Activated CD4-positive, alpha-beta memory T cell treated with anti-CD3 and anti-CD28 coated beads, Interleukin-2, amount 10 ng/mL, durations not matched to agents 7 days and 5 days (primary cell): ENCODE results near the gene PLA2G6. TPM values are rescaled to one million over a fixed set of nuclear protein-coding genes. Genes with fewer than 3 reads are reported as not detected.

ENCODE experiments used
- CTCF ChIA-PET: fragments of 350-600 bp; sonication (Branson Sonifier 250); formaldehyde crosslinking; loops from one replicate; lab custom pipeline; 2021; ENCODE audit warnings: antibody characterized with exemption, inconsistent platforms; lab: Charles Lee
- POLR2A ChIA-PET: fragments of 350-600 bp; sonication (Branson Sonifier 250); formaldehyde crosslinking; loops from one replicate; lab custom pipeline; 2021; ENCODE audit warnings: antibody characterized with exemption; lab: Charles Lee
- DNase-seq: peaks from one replicate; pipeline ENCODE4 v3.0.0-alpha.2; 2020
- H3K27ac Mint-ChIP-seq: one replicate; pipeline ENCODE4 v1.8.0; 2021; ENCODE audit warnings: mild to moderate bottlenecking, mixed read lengths
- H3K27me3 Mint-ChIP-seq: one replicate; pipeline ENCODE4 v1.8.0; 2021; ENCODE audit warnings: mixed read lengths
- H3K36me3 Mint-ChIP-seq: one replicate; pipeline ENCODE4 v1.8.0; 2021; ENCODE audit warnings: low read depth, mixed read lengths
- H3K4me1 Mint-ChIP-seq: one replicate; pipeline ENCODE4 v1.8.0; 2021; ENCODE audit warnings: mixed read lengths
- H3K4me3 Mint-ChIP-seq: one replicate; pipeline ENCODE4 v1.8.0; 2021; ENCODE audit warnings: mild to moderate bottlenecking, mixed read lengths
- H3K9me3 Mint-ChIP-seq: one replicate; pipeline ENCODE4 v1.8.0; 2021; ENCODE audit warnings: mixed read lengths
- total RNA-seq, 2 experiments: library from RNA; stranded (reverse); gene quantifications; one replicate each; pipeline ENCODE4 v1.2.3, GENCODE V29; 2021

Gene PLA2G6
- total RNA-seq, 2 experiments from 2014 or later = 80.7 to 85.7 TPM

DNA sequence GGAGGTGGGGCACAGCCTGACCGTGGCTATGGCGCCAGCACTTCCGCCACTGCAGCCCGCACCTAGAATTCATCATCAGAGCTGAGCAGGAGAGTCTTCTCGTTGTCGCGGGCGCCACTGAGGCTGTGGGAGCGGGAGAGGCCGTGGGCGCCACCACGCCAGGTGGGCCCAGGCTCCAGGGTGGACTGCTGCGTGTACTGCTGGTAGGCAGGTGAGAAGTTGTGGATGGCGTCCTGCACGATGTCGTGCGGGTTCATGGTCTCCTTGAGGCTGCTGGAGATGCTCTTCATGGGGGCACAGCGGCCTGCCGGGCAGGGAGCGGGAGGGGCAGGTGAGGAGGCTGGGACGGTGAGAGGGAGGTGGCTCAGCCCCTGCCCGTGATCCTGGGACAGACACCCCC lies 39.8 kb upstream of the PLA2G6 start:
- Mint-ChIP-seq H3K4me1 (peaks cover 29% of the 10 kb centered on the region), H3K27ac (no peak overlapping the region), H3K4me3 (no peak overlapping the region), H3K27me3 (no peaks in the 10 kb centered on the region), H3K36me3 (peaks cover 8% of the 10 kb centered on the region), H3K9me3 (no peaks in the 10 kb centered on the region)
- CTCF ChIA-PET = no interaction called here
- no peak for DNase-seq
- POLR2A ChIA-PET = no interaction called here

DNA sequence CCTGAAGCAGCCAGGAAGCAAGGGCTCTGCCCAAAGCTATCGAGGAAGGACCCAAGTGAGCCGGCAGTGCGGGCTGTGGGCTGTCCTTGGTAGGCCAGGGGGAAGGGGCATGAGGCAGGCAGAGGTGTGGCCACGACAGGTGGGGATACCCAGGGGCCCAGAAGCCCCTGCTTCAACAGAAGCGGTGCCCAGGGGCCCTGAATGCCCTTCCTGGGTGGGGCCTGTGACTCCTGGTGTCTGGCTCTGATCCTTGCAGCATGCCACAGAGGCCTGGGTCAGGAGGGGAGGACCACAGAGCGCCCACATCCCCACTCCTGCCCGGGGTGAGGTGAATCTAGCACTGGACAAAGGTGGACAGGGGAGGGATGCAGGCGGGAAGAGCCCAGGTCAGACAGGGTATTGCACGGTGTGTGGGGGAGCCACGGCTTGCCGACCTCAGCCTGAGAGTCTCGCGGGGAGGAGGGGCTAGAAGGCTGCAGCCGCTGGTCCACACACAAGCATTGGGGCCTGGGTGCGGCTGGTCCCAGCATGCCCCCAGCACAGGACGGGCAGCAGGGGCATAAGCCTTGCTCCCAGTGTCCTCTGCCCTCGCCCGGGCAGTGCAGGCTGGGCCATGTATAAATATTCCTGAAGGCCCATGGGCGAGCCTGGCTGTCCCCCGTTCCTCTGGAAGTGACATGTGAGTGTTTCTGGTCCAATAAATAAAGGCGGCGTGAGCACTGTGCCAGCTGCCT lies 39.2 kb upstream of the PLA2G6 start:
- peaks cover 10% of the 10 kb centered on the region for H3K36me3 Mint-ChIP-seq
- no peak overlapping the region for H3K27ac Mint-ChIP-seq
- H3K27me3 Mint-ChIP-seq = no peaks in the 10 kb centered on the region
- DNase-seq = no peak
- H3K4me3 Mint-ChIP-seq = no peak overlapping the region
- peaks cover 30% of the 10 kb centered on the region for H3K4me1 Mint-ChIP-seq
- ChIA-PET CTCF (interaction anchor here (1.6 kb wide), 1 partner anchor 10 kb away, joined by 6 read pairs; no protein-coding TSS in a partner anchor), POLR2A (interaction anchor here (7.0 kb wide), 1 partner anchor 17 kb away, joined by 63 read pairs; the partner anchor contains the start of gene MAFF)
- H3K9me3 Mint-ChIP-seq = no peaks in the 10 kb centered on the region

DNA sequence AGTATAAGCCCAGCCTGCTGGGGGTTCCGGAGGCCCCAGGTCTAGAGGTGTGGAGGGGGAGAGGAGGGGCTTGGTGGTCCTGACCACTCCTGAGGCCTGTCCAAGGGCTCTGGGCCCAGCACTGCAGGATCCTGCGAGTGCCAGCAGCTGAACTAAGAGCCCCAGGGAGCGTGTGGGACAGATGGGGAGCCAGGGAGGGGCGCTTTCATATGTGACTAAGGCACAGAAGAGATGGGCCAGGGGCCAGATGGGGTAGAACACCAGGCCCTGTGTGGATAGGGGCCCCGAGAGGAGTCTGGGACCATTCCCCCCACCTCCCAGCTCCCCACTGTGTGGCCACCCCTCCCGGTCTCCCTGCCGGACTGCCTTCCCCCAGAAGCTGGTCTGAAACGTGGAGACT lies 38.5 kb upstream of the PLA2G6 start:
- ChIA-PET CTCF (interaction anchor here (1.2 to 1.6 kb wide), 2 partner anchors 10 to 168 kb away, joined by 4 to 6 read pairs; no protein-coding TSS in a partner anchor), POLR2A (interaction anchor here (7.0 kb wide), 1 partner anchor 16 kb away, joined by 63 read pairs; the partner anchor contains the start of gene MAFF)
- Mint-ChIP-seq H3K4me3 (no peak overlapping the region), H3K27ac (no peak overlapping the region), H3K36me3 (peaks cover 16% of the 10 kb centered on the region), H3K4me1 (peaks cover 31% of the 10 kb centered on the region), H3K27me3 (no peaks in the 10 kb centered on the region), H3K9me3 (no peaks in the 10 kb centered on the region)
- DNase-seq = no peak

DNA sequence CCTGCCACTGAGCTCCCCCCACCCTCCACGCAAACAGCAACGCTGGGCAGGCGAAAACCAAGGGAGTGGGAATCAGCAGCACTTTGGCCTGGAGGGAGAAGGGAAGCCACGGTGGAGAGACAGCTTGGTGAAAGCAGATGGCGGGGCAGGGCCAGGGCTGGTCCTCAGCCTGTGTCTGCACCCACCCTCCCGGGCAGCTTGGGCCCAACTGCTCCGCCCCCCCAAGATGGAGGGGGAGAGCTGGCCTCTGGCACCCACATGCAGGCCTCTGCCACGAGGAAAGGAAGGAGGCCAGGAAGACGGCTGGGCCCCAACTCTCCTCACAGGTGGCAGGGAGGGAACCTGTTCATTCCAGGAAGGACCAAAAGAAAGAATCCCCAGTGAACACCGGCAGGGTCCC lies 38.0 kb upstream of the PLA2G6 start:
- Mint-ChIP-seq H3K27ac (peak overlapping the region; percentile 0), H3K4me3 (no peak overlapping the region), H3K9me3 (no peaks in the 10 kb centered on the region), H3K36me3 (peaks cover 20% of the 10 kb centered on the region), H3K4me1 (peaks cover 35% of the 10 kb centered on the region), H3K27me3 (no peaks in the 10 kb centered on the region)
- ChIA-PET CTCF (interaction anchor here (1.2 to 1.6 kb wide), 2 partner anchors 11 to 167 kb away, joined by 4 to 6 read pairs; no protein-coding TSS in a partner anchor), POLR2A (interaction anchor here (1.6 to 7.0 kb wide), 3 partner anchors 10 to 39 kb away, joined by 4 to 63 read pairs (median 5); partner anchors contain the start of gene MAFF)
- DNase-seq = no peak

DNA sequence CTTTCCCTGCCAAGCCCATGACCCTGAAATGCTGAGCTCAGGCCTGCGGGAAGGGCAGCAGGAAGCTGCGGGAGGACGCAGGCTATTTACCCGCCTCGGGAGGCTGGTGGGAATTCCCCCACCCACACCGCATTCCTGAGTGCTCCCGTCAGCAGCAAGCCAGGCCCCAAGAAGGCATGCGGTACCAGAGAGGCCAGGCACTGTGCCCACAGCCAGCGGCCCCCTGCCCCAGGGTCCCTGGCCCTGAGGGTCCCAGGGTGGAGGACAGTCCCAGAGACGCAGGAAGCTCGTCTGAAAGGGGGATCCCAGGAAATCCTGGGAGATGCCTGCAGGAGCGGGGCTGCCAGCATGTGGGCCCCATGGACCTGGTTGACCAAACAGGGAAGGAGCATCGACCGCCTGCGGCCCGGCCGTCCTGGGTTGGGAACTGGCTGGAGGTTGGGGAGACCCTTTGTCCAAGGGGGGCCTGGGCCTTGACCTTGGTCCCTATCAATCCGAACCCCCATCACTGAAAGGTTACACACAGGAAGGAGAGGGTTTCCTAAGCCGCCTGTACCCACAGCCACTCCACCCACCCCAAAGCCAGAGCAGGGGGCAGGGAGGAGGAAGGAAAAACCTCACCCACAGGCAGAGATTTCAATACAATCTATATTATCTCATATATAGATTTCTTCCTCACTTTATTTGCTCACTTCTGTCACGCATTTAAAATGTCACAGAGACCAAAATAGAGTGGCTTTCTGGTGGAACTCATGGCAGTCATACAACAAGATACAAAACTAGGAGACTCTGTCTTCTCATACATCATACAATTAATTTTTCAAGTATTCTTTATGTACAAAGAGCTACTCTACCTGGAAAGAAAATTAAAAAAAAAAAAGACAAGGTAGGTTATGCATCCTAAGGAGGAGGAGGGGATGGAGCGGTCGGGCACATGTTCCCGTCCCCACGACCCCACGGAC lies 37.3 kb upstream of the PLA2G6 start:
- Mint-ChIP-seq H3K4me1 (peaks cover 40% of the 10 kb centered on the region), H3K9me3 (no peaks in the 10 kb centered on the region), H3K27ac (peak overlapping the region; percentile 37), H3K36me3 (peaks cover 20% of the 10 kb centered on the region), H3K27me3 (no peaks in the 10 kb centered on the region), H3K4me3 (no peak overlapping the region)
- ChIA-PET CTCF (interaction anchor here (1.2 to 1.6 kb wide), 2 partner anchors 11 to 167 kb away, joined by 4 to 6 read pairs; no protein-coding TSS in a partner anchor), POLR2A (interaction anchor here (0.9 to 7.0 kb wide), 4 partner anchors 9 to 38 kb away, joined by 3 to 63 read pairs (median 4); partner anchors contain the start of gene MAFF)
- DNase-seq = peak; percentile 50

DNA sequence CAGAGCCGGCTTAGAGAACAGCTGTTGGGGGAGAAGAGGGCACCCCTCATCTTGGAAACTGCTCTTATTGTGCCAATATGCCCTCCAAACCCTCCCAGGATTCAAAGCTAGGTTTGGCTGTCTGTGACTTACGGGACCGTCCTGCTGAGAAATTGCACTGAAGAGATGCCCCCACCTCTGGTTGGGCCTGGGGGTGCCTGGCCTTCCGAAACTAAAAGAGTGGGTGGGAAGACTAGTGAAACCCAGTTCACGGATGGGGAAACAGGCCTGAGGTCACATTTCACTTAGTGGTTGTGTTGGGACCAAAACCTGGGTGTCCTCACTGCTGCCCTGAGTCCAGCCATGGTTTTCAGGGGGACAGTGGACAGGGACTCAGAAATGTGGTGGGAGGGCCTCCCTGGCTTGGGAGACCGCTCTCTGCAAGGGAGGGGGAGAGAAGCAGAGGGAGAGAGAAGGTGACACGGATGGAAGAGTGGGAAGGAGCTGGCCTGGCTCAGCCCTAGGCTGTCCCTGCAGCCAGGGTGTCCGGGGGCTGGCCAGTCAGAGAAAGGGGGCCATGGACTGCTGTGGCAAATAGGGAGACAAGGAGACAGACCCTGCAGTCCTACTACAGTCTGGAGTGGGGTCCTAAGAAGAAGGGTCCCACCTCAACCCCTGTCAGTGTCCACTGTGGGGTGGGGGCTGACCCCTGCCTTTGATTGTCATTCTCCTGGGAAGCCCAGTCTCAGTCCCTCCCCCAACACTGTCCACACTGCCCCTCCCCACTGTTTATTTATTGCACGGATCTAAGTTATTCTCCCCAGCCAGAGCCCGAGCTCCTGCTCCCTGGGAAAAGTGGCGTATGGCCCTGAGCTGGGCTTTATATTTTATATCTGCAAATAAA lies 33.8 kb upstream of the PLA2G6 start:
- Mint-ChIP-seq H3K4me3 (peak overlapping the region; percentile 13), H3K4me1 (peaks cover 55% of the 10 kb centered on the region)
- CTCF ChIA-PET = interaction anchor here (1.0 to 1.5 kb wide), 3 partner anchors 14 to 162 kb away, joined by 3 to 7 read pairs (median 4); partner anchors contain the start of gene MAFF

DNA sequence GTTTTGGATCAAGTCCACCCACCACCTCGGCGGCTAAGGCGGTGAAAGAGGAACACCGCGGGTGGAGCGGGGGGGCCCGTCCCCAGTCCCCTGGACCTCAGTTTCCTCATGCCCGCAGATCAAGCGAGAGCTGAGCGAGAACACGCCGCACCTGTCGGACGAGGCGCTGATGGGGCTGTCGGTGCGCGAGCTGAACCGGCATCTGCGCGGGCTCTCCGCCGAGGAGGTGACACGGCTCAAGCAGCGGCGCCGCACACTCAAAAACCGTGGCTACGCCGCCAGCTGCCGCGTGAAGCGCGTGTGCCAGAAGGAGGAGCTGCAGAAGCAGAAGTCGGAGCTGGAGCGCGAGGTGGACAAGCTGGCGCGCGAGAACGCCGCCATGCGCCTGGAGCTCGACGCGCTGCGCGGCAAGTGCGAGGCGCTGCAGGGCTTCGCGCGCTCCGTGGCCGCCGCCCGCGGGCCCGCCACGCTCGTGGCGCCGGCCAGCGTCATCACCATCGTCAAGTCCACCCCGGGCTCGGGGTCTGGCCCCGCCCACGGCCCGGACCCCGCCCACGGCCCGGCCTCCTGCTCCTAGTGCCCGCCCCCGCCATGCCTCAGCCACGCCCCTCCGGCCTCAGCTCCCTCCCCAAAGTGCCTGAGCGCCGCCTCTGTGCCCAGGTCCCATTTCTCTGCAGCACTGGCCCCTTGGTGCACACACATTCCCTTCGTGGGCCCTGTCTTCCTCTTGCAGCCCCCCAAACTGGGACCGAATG lies 32.8 kb upstream of the PLA2G6 start:
- peak overlapping the region; percentile 13 for H3K4me3 Mint-ChIP-seq
- CTCF ChIA-PET = interaction anchor here (0.7 to 1.5 kb wide), 6 partner anchors 9 to 161 kb away, joined by 3 to 7 read pairs (median 4); partner anchors contain the start of gene MAFF
- POLR2A ChIA-PET = interaction anchor here (1.1 to 7.0 kb wide), 5 partner anchors 10 to 100 kb away, joined by 3 to 63 read pairs (median 3); partner anchors contain the start of genes MAFF and PLA2G6

More for the DNA sequence above, 33.8 kb upstream of the PLA2G6 start:
- POLR2A ChIA-PET = interaction anchor here (1.1 to 7.0 kb wide), 5 partner anchors 11 to 101 kb away, joined by 3 to 63 read pairs (median 3); partner anchors contain the start of genes MAFF and PLA2G6
- peaks cover 24% of the 10 kb centered on the region for H3K36me3 Mint-ChIP-seq
- no peaks in the 10 kb centered on the region for H3K27me3 Mint-ChIP-seq
- H3K27ac Mint-ChIP-seq = no peak overlapping the region
- no peak for DNase-seq
- no peaks in the 10 kb centered on the region for H3K9me3 Mint-ChIP-seq

DNA sequence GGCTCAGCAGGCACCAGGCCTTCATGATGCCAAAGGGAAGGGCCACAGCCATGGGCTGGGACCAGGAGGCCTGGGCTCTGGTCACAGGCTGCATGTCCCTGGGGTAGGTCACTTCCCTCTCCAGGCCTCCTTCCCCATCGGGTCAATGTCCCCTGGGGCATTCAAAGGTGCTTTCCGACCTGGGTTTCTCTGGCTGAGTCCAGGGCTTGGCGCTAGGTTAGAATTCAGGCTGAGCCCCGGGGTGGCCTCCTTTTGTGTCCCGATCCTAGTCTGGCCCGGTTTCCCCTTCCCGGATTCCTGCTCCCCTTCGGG lies 32.3 kb upstream of the PLA2G6 start:
- H3K27me3 Mint-ChIP-seq = no peaks in the 10 kb centered on the region
- POLR2A ChIA-PET = interaction anchor here (1.2 to 7.0 kb wide), 4 partner anchors 10 to 38 kb away, joined by 3 to 63 read pairs (median 4); partner anchors contain the start of genes MAFF and PLA2G6
- peaks cover 46% of the 10 kb centered on the region for H3K4me1 Mint-ChIP-seq
- no peak overlapping the region for H3K4me3 Mint-ChIP-seq
- H3K36me3 Mint-ChIP-seq = peaks cover 24% of the 10 kb centered on the region
- no peak for DNase-seq
- H3K9me3 Mint-ChIP-seq = no peaks in the 10 kb centered on the region
- CTCF ChIA-PET = interaction anchor here (0.9 to 1.5 kb wide), 3 partner anchors 9 to 53 kb away, joined by 3 to 7 read pairs (median 4); partner anchors contain the start of gene MAFF
- H3K27ac Mint-ChIP-seq = no peak overlapping the region

More for the DNA sequence above, 32.8 kb upstream of the PLA2G6 start:
- no peaks in the 10 kb centered on the region for H3K27me3 Mint-ChIP-seq
- no peak overlapping the region for H3K27ac Mint-ChIP-seq
- peaks cover 24% of the 10 kb centered on the region for H3K36me3 Mint-ChIP-seq
- H3K4me1 Mint-ChIP-seq = peaks cover 51% of the 10 kb centered on the region
- DNase-seq = peak; percentile 76
- H3K9me3 Mint-ChIP-seq = no peaks in the 10 kb centered on the region

DNA sequence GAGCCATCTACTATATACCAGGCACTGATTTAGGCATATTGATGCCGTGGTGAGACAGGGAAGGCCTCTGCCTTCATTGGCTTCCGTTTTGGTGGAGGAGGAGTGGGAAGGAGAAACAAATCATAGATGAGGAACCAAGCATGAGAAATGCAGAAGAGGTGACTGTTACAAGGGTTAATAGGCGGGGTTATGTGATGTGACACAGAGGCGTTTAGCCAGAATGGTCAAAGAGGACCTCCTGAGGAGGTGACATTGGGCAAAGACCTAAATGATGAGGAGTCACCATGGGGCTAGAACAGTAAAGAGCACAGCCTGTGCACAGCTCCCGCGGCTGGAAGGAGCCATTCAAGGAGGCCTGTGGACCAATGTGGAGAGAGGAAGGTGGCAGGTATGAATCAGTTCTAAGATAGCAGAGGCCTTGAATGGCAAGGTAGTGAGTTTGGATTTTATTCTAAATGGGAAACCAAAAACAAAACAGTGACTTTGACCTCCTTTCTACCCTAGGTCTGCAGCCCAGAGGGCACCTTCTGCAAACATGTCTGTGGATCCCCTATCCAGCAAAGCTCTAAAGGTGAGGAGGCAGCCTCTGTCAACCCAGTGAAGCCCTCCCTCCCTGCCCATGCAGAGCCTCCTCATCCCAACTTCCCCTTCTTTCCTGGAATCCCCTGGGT lies 31.8 kb upstream of the PLA2G6 start:
- DNase-seq = no peak
- peaks cover 24% of the 10 kb centered on the region for H3K36me3 Mint-ChIP-seq
- ChIA-PET POLR2A (interaction anchor here (7.0 kb wide), 1 partner anchor 9 kb away, joined by 63 read pairs; the partner anchor contains the start of gene MAFF), CTCF (no interaction called here)
- H3K27ac Mint-ChIP-seq = no peak overlapping the region
- no peaks in the 10 kb centered on the region for H3K27me3 Mint-ChIP-seq
- H3K4me3 Mint-ChIP-seq = no peak overlapping the region
- H3K4me1 Mint-ChIP-seq = peaks cover 45% of the 10 kb centered on the region
- H3K9me3 Mint-ChIP-seq = no peaks in the 10 kb centered on the region

DNA sequence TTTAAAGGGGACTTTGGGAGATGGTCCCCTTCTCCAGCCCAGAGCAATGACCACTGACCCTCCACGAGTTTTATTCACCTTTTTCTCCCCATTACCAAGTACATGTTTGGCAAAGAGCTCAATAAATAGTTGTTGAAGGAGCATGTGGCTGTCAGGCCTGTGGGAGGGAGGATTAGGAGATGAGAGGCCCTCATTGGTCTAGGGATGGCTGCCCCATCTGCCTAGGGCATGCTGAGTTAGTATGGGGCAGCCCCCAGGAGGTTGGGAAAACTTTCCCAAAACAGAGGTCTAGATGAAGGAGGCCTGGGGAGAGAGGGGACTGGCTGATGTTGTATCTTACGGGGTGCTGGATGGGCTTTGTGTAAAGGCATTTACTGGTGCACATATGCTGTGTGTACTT lies 30.8 kb upstream of the PLA2G6 start:
- Mint-ChIP-seq H3K27ac (no peak overlapping the region), H3K4me3 (no peak overlapping the region), H3K36me3 (peaks cover 24% of the 10 kb centered on the region), H3K9me3 (no peaks in the 10 kb centered on the region), H3K27me3 (no peaks in the 10 kb centered on the region), H3K4me1 (peaks cover 42% of the 10 kb centered on the region)
- ChIA-PET CTCF (interaction anchor here (2.0 kb wide), 1 partner anchor 11 kb away, joined by 4 read pairs; the partner anchor contains the start of gene MAFF), POLR2A (interaction anchor here (1.4 kb wide), 1 partner anchor 11 kb away, joined by 8 read pairs; the partner anchor contains the start of gene MAFF)
- no peak for DNase-seq
